ENCODE results near the gene PRKCE. TPM values are rescaled to one million over a fixed set of nuclear protein-coding genes. Genes with fewer than 3 reads are reported as not detected.

PRKCE gene
- total RNA-seq, 2 experiments from 2014 or later, result 24.9 to 26.2 TPM

- POLR2A ChIA-PET, result no interaction called here
- no peaks in the 10 kb centered on the region for H3K4me1 ChIP-seq (ENCODE audit: insufficient read depth, low read length)
- no peaks in the 10 kb centered on the region for H3K36me3 ChIP-seq (ENCODE audit: insufficient read depth, low read length)
- ATAC-seq (ENCODE audit: poor library complexity), result no peak
- CTCF ChIA-PET, result no interaction called here
- H3K4me1 Mint-ChIP-seq (ENCODE audit: low read depth), result no peaks in the 10 kb centered on the region
- intact Hi-C loops (cut with DNase I, micrococcal nuclease), result no loop called here
- H3K4me3 Mint-ChIP-seq, result no peak overlapping the region
- H3K27me3 ChIP-seq (ENCODE audit: control insufficient read depth in 1 of 2, insufficient read depth in 2 of 2, low read length in 2 of 2), result no peaks in the 10 kb centered on the region
- DNase-seq, result no peak
- H3K9me3 ChIP-seq (ENCODE audit: control insufficient read depth in 1 of 2, insufficient read depth in 1 of 2, low read length in 2 of 2), result no peaks in the 10 kb centered on the region
- no peaks in the 10 kb centered on the region for H3K36me3 Mint-ChIP-seq (ENCODE audit: low read depth)
- no peaks in the 10 kb centered on the region for H3K27me3 Mint-ChIP-seq
- no peaks in the 10 kb centered on the region for H3K9me3 Mint-ChIP-seq
- no peak overlapping the region for H3K27ac Mint-ChIP-seq
- no peak overlapping the region for H3K4me3 ChIP-seq (ENCODE audit: low read length)
- TF ChIP-seq, protein P1, sequence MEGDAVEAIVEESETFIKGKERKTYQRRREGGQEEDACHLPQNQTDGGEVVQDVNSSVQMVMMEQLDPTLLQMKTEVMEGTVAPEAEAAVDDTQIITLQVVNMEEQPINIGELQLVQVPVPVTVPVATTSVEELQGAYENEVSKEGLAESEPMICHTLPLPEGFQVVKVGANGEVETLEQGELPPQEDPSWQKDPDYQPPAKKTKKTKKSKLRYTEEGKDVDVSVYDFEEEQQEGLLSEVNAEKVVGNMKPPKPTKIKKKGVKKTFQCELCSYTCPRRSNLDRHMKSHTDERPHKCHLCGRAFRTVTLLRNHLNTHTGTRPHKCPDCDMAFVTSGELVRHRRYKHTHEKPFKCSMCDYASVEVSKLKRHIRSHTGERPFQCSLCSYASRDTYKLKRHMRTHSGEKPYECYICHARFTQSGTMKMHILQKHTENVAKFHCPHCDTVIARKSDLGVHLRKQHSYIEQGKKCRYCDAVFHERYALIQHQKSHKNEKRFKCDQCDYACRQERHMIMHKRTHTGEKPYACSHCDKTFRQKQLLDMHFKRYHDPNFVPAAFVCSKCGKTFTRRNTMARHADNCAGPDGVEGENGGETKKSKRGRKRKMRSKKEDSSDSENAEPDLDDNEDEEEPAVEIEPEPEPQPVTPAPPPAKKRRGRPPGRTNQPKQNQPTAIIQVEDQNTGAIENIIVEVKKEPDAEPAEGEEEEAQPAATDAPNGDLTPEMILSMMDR (IDR thresholded peaks at IDR 0.05), result no peak
- H3K27ac ChIP-seq (ENCODE audit: low read depth in 1 of 2, low read length in 2 of 2), result no peak overlapping the region
These were observed 134.8 kb downstream of the PRKCE start for GRCh38 chr2:45786030-45786835.

- Histone ChIP-seq H3K27ac (ENCODE audit: low read depth in 1 of 2, low read length in 2 of 2) (no peak overlapping the region), H3K9me3 (ENCODE audit: control insufficient read depth in 1 of 2, insufficient read depth in 1 of 2, low read length in 2 of 2) (no peaks in the 10 kb centered on the region), H3K4me3 (ENCODE audit: low read length) (no peak overlapping the region), H3K27me3 (ENCODE audit: control insufficient read depth in 1 of 2, insufficient read depth in 2 of 2, low read length in 2 of 2) (no peaks in the 10 kb centered on the region), H3K36me3 (ENCODE audit: insufficient read depth, low read length) (no peaks in the 10 kb centered on the region), H3K4me1 (ENCODE audit: insufficient read depth, low read length) (no peaks in the 10 kb centered on the region)
- CTCF ChIA-PET, result no interaction called here
- TF ChIP-seq, protein P1 (IDR thresholded peaks at IDR 0.05), result no peak
- H3K4me1 Mint-ChIP-seq (ENCODE audit: low read depth), result no peaks in the 10 kb centered on the region
- no peaks in the 10 kb centered on the region for H3K27me3 Mint-ChIP-seq
- H3K9me3 Mint-ChIP-seq, result no peaks in the 10 kb centered on the region
- intact Hi-C loops (cut with DNase I, micrococcal nuclease), result no loop called here
- ATAC-seq (ENCODE audit: poor library complexity) (no peak), DNase-seq (no peak)
- no peak overlapping the region for H3K4me3 Mint-ChIP-seq
- no peak overlapping the region for H3K27ac Mint-ChIP-seq
- H3K36me3 Mint-ChIP-seq (ENCODE audit: low read depth), result no peaks in the 10 kb centered on the region
- POLR2A ChIA-PET, result no interaction called here
These were observed 135.4 kb downstream of the PRKCE start for GRCh38 chr2:45786836-45787357.

GRCh38 chr2:45788401-45788800, 136.9 kb downstream of the PRKCE start:
- intact Hi-C loops (cut with DNase I, micrococcal nuclease), result no loop called here
- ChIA-PET CTCF (interaction anchor here (1.9 kb wide), 1 partner anchor 10 kb away, joined by 5 read pairs; no protein-coding TSS in a partner anchor), POLR2A (interaction anchor here (0.6 to 0.7 kb wide), 2 partner anchors 11 to 138 kb away, joined by 3 read pairs; no protein-coding TSS in a partner anchor)
- Histone ChIP-seq H3K36me3 (ENCODE audit: insufficient read depth, low read length) (no peaks in the 10 kb centered on the region), H3K4me3 (ENCODE audit: low read length) (no peak overlapping the region), H3K27ac (ENCODE audit: low read depth in 1 of 2, low read length in 2 of 2) (no peak overlapping the region), H3K27me3 (ENCODE audit: control insufficient read depth in 1 of 2, insufficient read depth in 2 of 2, low read length in 2 of 2) (no peaks in the 10 kb centered on the region), H3K9me3 (ENCODE audit: control insufficient read depth in 1 of 2, insufficient read depth in 1 of 2, low read length in 2 of 2) (no peaks in the 10 kb centered on the region), H3K4me1 (ENCODE audit: insufficient read depth, low read length) (no peaks in the 10 kb centered on the region)
- Mint-ChIP-seq H3K27me3 (no peaks in the 10 kb centered on the region), H3K4me3 (no peak overlapping the region), H3K4me1 (ENCODE audit: low read depth) (no peaks in the 10 kb centered on the region), H3K9me3 (no peaks in the 10 kb centered on the region), H3K27ac (no peak overlapping the region), H3K36me3 (ENCODE audit: low read depth) (no peaks in the 10 kb centered on the region)
- ATAC-seq (ENCODE audit: poor library complexity) (no peak), DNase-seq (no peak)
- TF ChIP-seq, protein P1 (IDR thresholded peaks at IDR 0.05), result no peak
